Heart left ventricle (tissue), 13 donors: ENCODE measurements around the gene POTEH.
"Not testable (repeated sequence)": the region's sequence is repeated elsewhere in the genome, so short reads cannot be mapped to it uniquely, and the experiment has no call there.

Experiments used
- CTCF ChIP-seq, 12 donors: fragments of 200-600 bp; sonication (generic) in 4 of 12; IDR thresholded peaks; one replicate each; pipeline versions ENCODE4 v1.5.0 to v1.8.0; 2018 to 2022; ENCODE audit warnings: antibody characterized with exemption in 12 of 12, mild to moderate bottlenecking in 5 of 12
- POLR2A ChIP-seq, 2 donors: fragments of 450-650 bp; IDR thresholded peaks; one replicate each; pipeline ENCODE4 v1.6.1; 2017; ENCODE audit warnings: antibody characterized with exemption in 2 of 2, mild to moderate bottlenecking in 2 of 2, moderate library complexity in 2 of 2
- donor health status: ischemic (EF 13 %, LVEDD 7.1; RV severe dilation, severe dysfunction).
- donor health status: DM: no; HTN: yes; CAD: no.
- donor health status: DM: no; HTN: no; CAD: no.
- donor health status: ischemic (EF 25% LVEDD 6.9; RV normal size, moderate dysfunction).
- donor health status: ischemic (EF 25% LVEDD 5.7; RV mildly dilated, moderate dysfunction).
- donor health status: ischemic (EF 35%, LVEDD 5.7; RV mildly dilated, moderate dysfunction).
- donor health status: nonischemic (EF 11% LVEDD 7.7; RV severe dilation, severe dysfunction).
- donor health status: DM: yes; HTN: yes; CAD: no.
- donor health status: PGD.
- donor health status: ischemic (EF 29% LVEDD 5.4; RV normal size, mild dysfunction).
- donor health status: nonischemic (EF 23%, LVEDD 6.1; RV moderate dilation, normal function).

- not testable (repeated sequence) for TF ChIP-seq CTCF, POLR2A (IDR thresholded peaks at IDR 0.05)
Observed at GRCh38 chr22:15661102-15661501, 28.7 kb upstream of the POTEH start.
